Measurements from ENCODE around the gene SLC39A3.

DNA sequence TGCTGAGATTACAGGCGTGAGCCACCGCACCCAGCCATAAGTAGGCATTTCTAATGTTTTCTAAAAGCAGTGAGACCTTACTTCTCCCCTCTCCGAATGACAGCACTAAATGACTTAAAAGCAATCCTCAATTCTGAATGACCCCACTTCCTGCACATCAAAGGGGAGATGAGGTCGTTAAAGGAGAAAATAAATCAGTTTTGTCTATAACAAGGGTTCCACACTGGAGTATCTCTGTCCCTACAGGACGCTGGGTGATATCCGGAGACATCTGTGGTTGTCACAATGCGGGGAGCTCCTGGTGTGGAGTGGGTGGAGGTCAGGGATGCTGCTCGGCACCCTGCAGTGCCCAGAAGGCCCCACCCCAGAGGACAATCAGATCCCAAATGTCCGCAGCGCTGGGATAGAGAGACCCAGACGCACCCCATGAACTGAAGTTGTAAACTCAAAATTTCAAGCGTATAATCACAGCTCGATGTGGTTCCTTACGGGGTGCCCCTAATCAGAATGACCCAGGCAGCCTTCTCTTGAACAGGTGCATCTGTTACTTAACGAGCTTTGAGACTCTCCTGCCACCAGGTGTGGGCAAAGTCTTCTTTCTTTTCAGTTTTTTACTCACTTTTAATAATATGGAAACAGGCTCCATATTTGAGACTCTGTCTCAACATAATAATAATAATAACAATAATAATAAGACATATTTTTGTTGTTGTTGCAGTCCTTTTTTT, 40.2 kb downstream of the SLC39A3 start:
- TF ChIP-seq HDAC2 (IDR thresholded peaks at IDR 0.05), result no peak
- TF ChIP-seq, protein P1, sequence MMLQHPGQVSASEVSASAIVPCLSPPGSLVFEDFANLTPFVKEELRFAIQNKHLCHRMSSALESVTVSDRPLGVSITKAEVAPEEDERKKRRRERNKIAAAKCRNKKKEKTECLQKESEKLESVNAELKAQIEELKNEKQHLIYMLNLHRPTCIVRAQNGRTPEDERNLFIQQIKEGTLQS (IDR thresholded peaks at IDR 0.05; ENCODE audit: borderline replicate concordance, extremely low read depth, low read depth, low read length), result no peak
- TF ChIP-seq HDAC6 (IDR thresholded peaks at IDR 0.05; ENCODE audit: unreplicated experiment), result no peak
- no peak for TF ChIP-seq EZH2 (IDR thresholded peaks at IDR 0.05; ENCODE audit: borderline replicate concordance, control insufficient read depth, low read depth, low read length)
- TF ChIP-seq, protein P2, sequence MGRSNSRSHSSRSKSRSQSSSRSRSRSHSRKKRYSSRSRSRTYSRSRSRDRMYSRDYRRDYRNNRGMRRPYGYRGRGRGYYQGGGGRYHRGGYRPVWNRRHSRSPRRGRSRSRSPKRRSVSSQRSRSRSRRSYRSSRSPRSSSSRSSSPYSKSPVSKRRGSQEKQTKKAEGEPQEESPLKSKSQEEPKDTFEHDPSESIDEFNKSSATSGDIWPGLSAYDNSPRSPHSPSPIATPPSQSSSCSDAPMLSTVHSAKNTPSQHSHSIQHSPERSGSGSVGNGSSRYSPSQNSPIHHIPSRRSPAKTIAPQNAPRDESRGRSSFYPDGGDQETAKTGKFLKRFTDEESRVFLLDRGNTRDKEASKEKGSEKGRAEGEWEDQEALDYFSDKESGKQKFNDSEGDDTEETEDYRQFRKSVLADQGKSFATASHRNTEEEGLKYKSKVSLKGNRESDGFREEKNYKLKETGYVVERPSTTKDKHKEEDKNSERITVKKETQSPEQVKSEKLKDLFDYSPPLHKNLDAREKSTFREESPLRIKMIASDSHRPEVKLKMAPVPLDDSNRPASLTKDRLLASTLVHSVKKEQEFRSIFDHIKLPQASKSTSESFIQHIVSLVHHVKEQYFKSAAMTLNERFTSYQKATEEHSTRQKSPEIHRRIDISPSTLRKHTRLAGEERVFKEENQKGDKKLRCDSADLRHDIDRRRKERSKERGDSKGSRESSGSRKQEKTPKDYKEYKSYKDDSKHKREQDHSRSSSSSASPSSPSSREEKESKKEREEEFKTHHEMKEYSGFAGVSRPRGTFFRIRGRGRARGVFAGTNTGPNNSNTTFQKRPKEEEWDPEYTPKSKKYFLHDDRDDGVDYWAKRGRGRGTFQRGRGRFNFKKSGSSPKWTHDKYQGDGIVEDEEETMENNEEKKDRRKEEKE (IDR thresholded peaks at IDR 0.05), result no peak
- TF ChIP-seq SUZ12 (IDR thresholded peaks at IDR 0.05; ENCODE audit: unreplicated experiment), result no peak
- no peak for TF ChIP-seq SREBF1 (IDR thresholded peaks at IDR 0.05; ENCODE audit: low read length)

Data from GM12878 (cell line).